K562 (cell line): ENCODE results near the gene GLYATL3. TPM values are rescaled to one million over a fixed set of nuclear protein-coding genes. Genes with fewer than 3 reads are reported as not detected.

Experiments
- ATAC-seq: fragments of 200-7000 bp; cut with Tn5 transposase; 3 replicates; pipeline ENCODE4 v1.9.1; 2020; ENCODE audit warnings: moderate library complexity
- BruUV-seq: library from RNA; stranded (reverse); fragments of 400-500 nt; replicated peaks from 2 replicates; lab custom pipeline; 2021; lab: Mats Ljungman, UMichigan
- CTCF ChIA-PET: fragments of 300-600 bp; formaldehyde crosslinking; extraction: SDS; loops from one replicate; lab custom pipeline; 2021; ENCODE audit warnings: low intra/inter-chr PET ratio; lab: Yijun Ruan, JAX
- POLR2A ChIA-PET: fragments of 300-600, 350-650 bp; sonication (Branson Sonifier 250); formaldehyde crosslinking; extraction: SDS; loops from one replicate; lab custom pipeline; 2021; ENCODE audit warnings: antibody characterized with exemption, inconsistent platforms; lab: Yijun Ruan, JAX
- DNase-seq, 4 experiments: peaks; one replicate each; pipeline versions ENCODE4 v3.0.0 to v3.0.0-alpha.2; 2011 to 2018; ENCODE audit warnings: low spot score in 3 of 4, mixed read lengths in 3 of 4; ENCODE audit errors: extremely low read depth in 1 of 4
- FAIRE-seq: peaks from 2 replicates; lab custom pipeline; 2011; peaks lifted over from hg19 to GRCh38; lab: Jason Lieb, UNC
- H2AFZ ChIP-seq: 2 replicates; pipeline ENCODE4 v1.6.0; 2011; ENCODE audit warnings: low read depth, low read length, control low read depth, inconsistent platforms
- H3K27ac ChIP-seq: fragments of 200-600 bp; 3 replicates; pipeline ENCODE4 v1.8.0; 2011; ENCODE audit warnings: low read depth, mild to moderate bottlenecking, control low read depth, inconsistent platforms, low read length, moderate library complexity, mixed read lengths; ENCODE audit errors: extremely low read depth
- H3K27me3 ChIP-seq, 2 experiments: fragments of 300-600 bp in 1 of 2; 2 replicates in 1 of 2; 3 replicates in 1 of 2; pipeline versions ENCODE4 v1.6.0 to v1.8.0; 2011; ENCODE audit warnings: inconsistent platforms in 2 of 2, low read length in 2 of 2, mild to moderate bottlenecking in 1 of 2, mixed read lengths in 1 of 2, moderate library complexity in 1 of 2; ENCODE audit not compliant: control insufficient read depth in 2 of 2, insufficient read depth in 2 of 2
- H3K36me3 ChIP-seq: fragments of 300-600 bp; 3 replicates; pipeline ENCODE4 v1.8.0; 2011; ENCODE audit warnings: mild to moderate bottlenecking, low read length, inconsistent platforms; ENCODE audit not compliant: control insufficient read depth, insufficient read depth
- H3K4me1 ChIP-seq, 2 experiments: fragments of 200-600 bp in 1 of 2; replicated peaks in 1 of 2; 2 replicates in 1 of 2; 3 replicates in 1 of 2; pipeline versions ENCODE4 v1.5.1 to v1.8.0; 2011; ENCODE audit warnings: inconsistent platforms in 2 of 2, low read length in 2 of 2, mild to moderate bottlenecking in 1 of 2, mixed read lengths in 1 of 2, moderate library complexity in 1 of 2; ENCODE audit not compliant: control insufficient read depth in 2 of 2, insufficient read depth in 2 of 2
- H3K4me2 ChIP-seq: 2 replicates; pipeline ENCODE4 v1.6.1; 2011; ENCODE audit warnings: low read length, control low read depth, inconsistent platforms, mixed read lengths; ENCODE audit not compliant: insufficient read depth
- H3K4me3 ChIP-seq: fragments of 200-600 bp; sonication (generic), shearing (Covaris generic); 2 replicates; pipeline ENCODE4 v1.5.1; 2016; ENCODE audit warnings: control low read depth, inconsistent platforms
- H3K79me2 ChIP-seq: fragments of 200-600 bp; 3 replicates; pipeline ENCODE4 v1.8.0; 2011; ENCODE audit warnings: low read length, inconsistent platforms; ENCODE audit not compliant: control insufficient read depth, insufficient read depth
- H3K9ac ChIP-seq, 2 experiments: 2 replicates each; pipeline versions ENCODE4 v1.6.0 to v1.6.1; 2011; ENCODE audit warnings: low read depth in 2 of 2, low read length in 2 of 2, control low read depth in 1 of 2, inconsistent platforms in 1 of 2, mild to moderate bottlenecking in 1 of 2, mixed read lengths in 1 of 2; ENCODE audit not compliant: insufficient read depth in 1 of 2
- H3K9me1 ChIP-seq: one replicate; pipeline ENCODE4 v1.6.0; 2011; ENCODE audit warnings: inconsistent platforms, mild to moderate bottlenecking, low read length, moderate library complexity; ENCODE audit not compliant: control insufficient read depth, insufficient read depth
- H3K9me3 ChIP-seq: replicated peaks from 2 replicates; pipeline ENCODE4 v1.5.1; 2011; ENCODE audit warnings: low read depth, low read length, inconsistent platforms; ENCODE audit not compliant: control insufficient read depth, insufficient read depth
- H4K20me1 ChIP-seq: replicated peaks from 2 replicates; pipeline ENCODE4 v1.6.1; 2011; ENCODE audit warnings: low read length, inconsistent platforms, mixed read lengths; ENCODE audit not compliant: control insufficient read depth, insufficient read depth
- FOSL1 ChIP-seq: fragments of 200-800 bp; sonication (Bioruptor generic); conservative IDR thresholded peaks from 2 replicates; pipeline ENCODE4 v1.6.1; 2016; ENCODE audit warnings: missing genetic modification characterization, missing compliant biosample characterization
- ZNF316 ChIP-seq: fragments of 450-650 bp; IDR thresholded peaks from 2 replicates; pipeline ENCODE4 v1.6.1; 2016
- whole genome bisulfite sequencing: fragments of 100-300 bp; shearing (Covaris generic); methylation state at CpG from one replicate; pipeline ENCODE4 v1.1.6; 2016; ENCODE audit warnings: low coverage, mixed read lengths; ENCODE audit not compliant: insufficient coverage; ENCODE audit errors: missing lambda C conversion rate; 5-methylcytosine and 5-hydroxymethylcytosine counted together
- in situ Hi-C: fragments of 300-500 bp; cut with MboI; formaldehyde crosslinking; loops from 4 replicates; pipeline ENCODE4 v1.15.0; 2018; ENCODE audit warnings: inconsistent platforms, mixed read lengths
- intact Hi-C: fragments of 100-400 bp; cut with micrococcal nuclease; formaldehyde crosslinking; loops from 2 replicates; pipeline ENCODE4 v1.14.2; 2022
- polyA plus RNA-seq, 8 experiments: library from polyadenylated mRNA; depleted of rRNA in 4 of 8; stranded (reverse) in 5 of 8; unstranded in 3 of 8; fragments of >200 nt; fragmentation: Nextera tagmentation in 2 of 8; fragmentation: Illumina TruSeq in 1 of 8; extraction: Ambion mirVana in 2 of 8; extraction: Trizol in 1 of 8; gene quantifications; 2 replicates each; pipeline versions ENCODE4 v1.2.1 to v1.2.3, GENCODE V29; 2011 to 2014; ENCODE audit warnings: inconsistent platforms in 1 of 8, missing spikeins in 1 of 8
- total RNA-seq, 7 experiments: library from RNA; depleted of rRNA in 6 of 7; stranded (reverse); fragments of >200 nt in 6 of 7; fragmentation: Illumina TruSeq in 2 of 7; extraction: Trizol in 2 of 7; gene quantifications; 2 replicates each; pipeline versions ENCODE4 v1.2.1 to v1.2.3, GENCODE V29; 2011 to 2021; ENCODE audit warnings: low replicate concordance in 1 of 7
- TF ChIP-seq, protein P1 (sequence below), 2 experiments: fragments of 450-650 bp in 1 of 2; sonication (generic) in 1 of 2; formaldehyde crosslinking in 1 of 2; IDR thresholded peaks in 1 of 2; conservative IDR thresholded peaks in 1 of 2; 2 replicates each; pipeline versions ENCODE4 v1.6.1 to v1.8.1; 2016 to 2023; ENCODE audit warnings: mild to moderate bottlenecking in 2 of 2, moderate library complexity in 2 of 2, inconsistent platforms in 1 of 2, missing genetic modification reagents in 1 of 2

The GLYATL3 gene
- total and polyA plus RNA-seq, 9 of the 15 experiments (the other 6 are each of a cell fraction or from before 2014, with no cell fraction given), result not detected

DNA sequence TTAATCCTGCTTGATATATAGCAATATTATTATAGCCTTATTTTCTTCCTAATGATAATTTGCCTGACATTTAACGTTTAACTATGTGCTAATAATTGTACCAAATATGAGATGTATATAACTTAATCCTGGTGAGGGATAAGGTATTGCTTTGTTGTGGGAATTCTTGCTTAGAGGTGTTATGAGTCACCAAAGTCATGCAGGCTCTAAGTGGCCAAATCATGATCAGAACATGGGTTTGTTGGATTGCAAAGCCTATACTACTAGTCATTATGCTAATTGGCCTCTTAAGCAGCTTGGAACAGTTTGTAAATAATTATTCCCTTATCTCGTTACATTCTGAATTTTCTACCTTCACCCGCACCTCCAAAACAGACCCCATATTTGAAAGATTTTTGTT is 28.8 kb downstream of the GLYATL3 start:
- intact Hi-C loops (no loop called here), in situ Hi-C loops (no loop called here)
- no peak overlapping the region for H2AFZ ChIP-seq
- H3K36me3 ChIP-seq, result no peaks in the 10 kb centered on the region
- H3K4me2 ChIP-seq, result no peak overlapping the region
- no peak overlapping the region for H3K27ac ChIP-seq
- ChIA-PET POLR2A (no interaction called here), CTCF (no interaction called here)
- no peaks in the 10 kb centered on the region for H4K20me1 ChIP-seq
- no peaks in the 10 kb centered on the region for H3K9me1 ChIP-seq
- H3K9me3 ChIP-seq, result no peaks in the 10 kb centered on the region
- H3K4me1 ChIP-seq, result no peaks in the 10 kb centered on the region; a peak in 1 of 5 replicates
- TF ChIP-seq, protein P1, sequence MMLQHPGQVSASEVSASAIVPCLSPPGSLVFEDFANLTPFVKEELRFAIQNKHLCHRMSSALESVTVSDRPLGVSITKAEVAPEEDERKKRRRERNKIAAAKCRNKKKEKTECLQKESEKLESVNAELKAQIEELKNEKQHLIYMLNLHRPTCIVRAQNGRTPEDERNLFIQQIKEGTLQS (IDR thresholded peaks at IDR 0.05), result 0 out of 2 replicates have a peak, but pooled peaks have one; percentile 35
- TF ChIP-seq, protein P1 (CRISPR knock-in tag; conservative IDR thresholded peaks at IDR 0.05), result no peak
- TF ChIP-seq ZNF316 (no peak), FOSL1 (tag) (peak; percentile 68)
- ATAC-seq, result no peak
- H3K79me2 ChIP-seq, result no peaks in the 10 kb centered on the region
- FAIRE-seq, result no peak
- H3K9ac ChIP-seq, result no peak overlapping the region
- no peak overlapping the region for H3K4me3 ChIP-seq
- DNase-seq, result no peak
- 37% methylated on average over 3 of the region's 3 CpGs for WGBS
- H3K27me3 ChIP-seq, result no peaks in the 10 kb centered on the region
- no TSS peak for BruUV-seq
